Mesothelial cell of epicardium (in vitro differentiated cells): ENCODE measurements around the gene CPA5. TPM values are rescaled to one million over a fixed set of nuclear protein-coding genes. Genes with fewer than 3 reads are reported as not detected.
"Not testable (repeated sequence)": the region's sequence is repeated elsewhere in the genome, so short reads cannot be mapped to it uniquely, and the experiment has no call there.

Experiments used
- DNase-seq, 2 experiments: peaks; one replicate each; pipeline ENCODE4 v3.0.0; 2021; ENCODE audit warnings: low spot score in 2 of 2; ENCODE audit not compliant: unreplicated experiment in 2 of 2
- H3K27ac Mint-ChIP-seq: 2 replicates; pipeline ENCODE4 v1.8.0; 2021; ENCODE audit warnings: mixed read lengths
- H3K27me3 Mint-ChIP-seq: 2 replicates; pipeline ENCODE4 v1.8.0; 2021; ENCODE audit warnings: low read depth, mixed read lengths
- H3K36me3 Mint-ChIP-seq: 2 replicates; pipeline ENCODE4 v1.8.0; 2021; ENCODE audit warnings: mixed read lengths
- H3K4me1 Mint-ChIP-seq: 2 replicates; pipeline ENCODE4 v1.8.0; 2021; ENCODE audit warnings: mixed read lengths
- H3K4me3 Mint-ChIP-seq: 2 replicates; pipeline ENCODE4 v1.8.0; 2021; ENCODE audit warnings: mild to moderate bottlenecking, moderate library complexity, mixed read lengths
- H3K9me3 Mint-ChIP-seq: 2 replicates; pipeline ENCODE4 v1.8.0; 2021; ENCODE audit warnings: mixed read lengths
- total RNA-seq: library from RNA; stranded (reverse); gene quantifications from 3 replicates; pipeline ENCODE4 v1.2.1, GENCODE V29; 2021
- TF ChIP-seq, protein P1 (sequence below): fragments of 200-600 bp; sonication (generic); IDR thresholded peaks from one replicate; pipeline ENCODE4 v1.5.0; 2021; ENCODE audit warnings: antibody characterized with exemption; ENCODE audit not compliant: unreplicated experiment

CPA5 gene
- total RNA-seq, 1 donor from 2014 or later, result not detected

DNA sequence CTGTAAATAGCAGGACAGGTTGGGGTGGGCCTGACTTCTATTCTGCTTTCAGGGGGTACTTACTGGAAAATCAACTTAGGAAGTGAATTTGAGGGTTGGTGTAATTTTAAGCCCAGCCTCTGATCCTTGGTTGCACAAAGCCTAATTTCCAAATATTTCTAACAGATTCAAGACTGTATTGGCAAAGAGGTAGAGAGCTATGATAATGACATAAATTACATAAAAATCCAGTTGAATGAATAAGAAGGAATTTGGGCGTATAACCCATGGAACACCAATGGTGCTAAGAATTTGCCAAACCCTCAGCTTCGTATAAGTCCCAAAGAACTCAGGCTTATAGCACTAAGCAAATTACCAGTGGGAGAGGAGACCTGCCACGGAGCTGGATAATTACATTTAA, 39.7 kb upstream of the CPA5 start:
- Mint-ChIP-seq H3K27ac (no peak overlapping the region), H3K4me1 (peaks cover 19% of the 10 kb centered on the region), H3K27me3 (no peaks in the 10 kb centered on the region), H3K4me3 (no peak overlapping the region), H3K9me3 (peaks cover 7% of the 10 kb centered on the region), H3K36me3 (no peaks in the 10 kb centered on the region)
- TF ChIP-seq, protein P1, sequence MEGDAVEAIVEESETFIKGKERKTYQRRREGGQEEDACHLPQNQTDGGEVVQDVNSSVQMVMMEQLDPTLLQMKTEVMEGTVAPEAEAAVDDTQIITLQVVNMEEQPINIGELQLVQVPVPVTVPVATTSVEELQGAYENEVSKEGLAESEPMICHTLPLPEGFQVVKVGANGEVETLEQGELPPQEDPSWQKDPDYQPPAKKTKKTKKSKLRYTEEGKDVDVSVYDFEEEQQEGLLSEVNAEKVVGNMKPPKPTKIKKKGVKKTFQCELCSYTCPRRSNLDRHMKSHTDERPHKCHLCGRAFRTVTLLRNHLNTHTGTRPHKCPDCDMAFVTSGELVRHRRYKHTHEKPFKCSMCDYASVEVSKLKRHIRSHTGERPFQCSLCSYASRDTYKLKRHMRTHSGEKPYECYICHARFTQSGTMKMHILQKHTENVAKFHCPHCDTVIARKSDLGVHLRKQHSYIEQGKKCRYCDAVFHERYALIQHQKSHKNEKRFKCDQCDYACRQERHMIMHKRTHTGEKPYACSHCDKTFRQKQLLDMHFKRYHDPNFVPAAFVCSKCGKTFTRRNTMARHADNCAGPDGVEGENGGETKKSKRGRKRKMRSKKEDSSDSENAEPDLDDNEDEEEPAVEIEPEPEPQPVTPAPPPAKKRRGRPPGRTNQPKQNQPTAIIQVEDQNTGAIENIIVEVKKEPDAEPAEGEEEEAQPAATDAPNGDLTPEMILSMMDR, result no peak
- no peak for DNase-seq

- H3K4me3 Mint-ChIP-seq, result no peak overlapping the region
- H3K9me3 Mint-ChIP-seq, result peaks cover 6% of the 10 kb centered on the region
- H3K36me3 Mint-ChIP-seq, result no peaks in the 10 kb centered on the region
- DNase-seq, result no peak
- peaks cover 16% of the 10 kb centered on the region for H3K4me1 Mint-ChIP-seq
- TF ChIP-seq, protein P1, result no peak
- H3K27ac Mint-ChIP-seq, result no peak overlapping the region
- H3K27me3 Mint-ChIP-seq, result no peaks in the 10 kb centered on the region
These were observed 39.1 kb upstream of the CPA5 start for GRCh38 chr7:130305433-130306042.

DNA sequence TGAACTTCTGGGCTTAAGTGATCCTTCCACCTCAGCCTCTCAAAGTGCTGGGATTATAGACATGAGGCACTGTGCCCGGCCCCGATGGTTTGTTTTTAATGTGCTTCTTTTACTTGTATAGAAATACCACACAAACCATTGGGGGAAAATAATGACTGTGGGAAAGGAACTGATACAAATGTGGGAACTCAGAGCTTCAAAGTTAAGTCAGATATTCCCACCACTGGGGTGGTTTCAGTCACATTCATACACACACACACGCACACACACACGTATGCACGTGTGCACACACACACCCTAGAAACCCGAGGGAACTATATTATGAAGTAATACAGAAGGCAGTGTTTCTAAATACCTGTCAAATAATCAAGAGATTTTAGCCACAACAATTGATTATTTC, 34.6 kb upstream of the CPA5 start:
- H3K4me1 Mint-ChIP-seq, result peaks cover 4% of the 10 kb centered on the region
- no peaks in the 10 kb centered on the region for H3K27me3 Mint-ChIP-seq
- TF ChIP-seq, protein P1, result no peak
- H3K27ac Mint-ChIP-seq, result no peak overlapping the region
- H3K9me3 Mint-ChIP-seq, result peaks cover 9% of the 10 kb centered on the region
- H3K4me3 Mint-ChIP-seq, result no peak overlapping the region
- peaks cover 8% of the 10 kb centered on the region for H3K36me3 Mint-ChIP-seq
- no peak for DNase-seq

DNA sequence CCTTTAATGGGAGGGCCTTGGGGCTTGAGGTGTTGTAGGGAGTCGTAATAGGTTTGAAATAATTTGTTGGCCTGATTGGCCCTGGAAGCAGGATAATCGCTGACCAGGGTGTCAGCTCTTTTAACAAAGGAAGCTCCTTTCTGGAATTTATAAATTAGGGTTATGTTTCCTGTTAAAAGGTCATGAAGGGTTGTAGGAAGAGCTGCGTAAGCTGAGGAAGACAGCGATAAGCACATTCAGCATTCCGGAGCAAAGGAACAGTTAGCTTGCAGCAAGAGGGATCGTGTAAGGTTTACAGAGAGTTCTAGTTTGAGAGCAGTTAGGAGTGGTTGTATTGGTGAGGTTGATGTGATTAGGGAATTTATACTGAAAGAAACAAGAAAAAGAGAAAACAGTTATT, 30.3 kb upstream of the CPA5 start:
- Mint-ChIP-seq H3K27me3 (no peaks in the 10 kb centered on the region), H3K4me1 (peaks cover 4% of the 10 kb centered on the region), H3K27ac (no peak overlapping the region), H3K9me3 (peaks cover 9% of the 10 kb centered on the region), H3K36me3 (peaks cover 8% of the 10 kb centered on the region), H3K4me3 (no peak overlapping the region)
- TF ChIP-seq, protein P1, result no peak
- no peak for DNase-seq

DNA sequence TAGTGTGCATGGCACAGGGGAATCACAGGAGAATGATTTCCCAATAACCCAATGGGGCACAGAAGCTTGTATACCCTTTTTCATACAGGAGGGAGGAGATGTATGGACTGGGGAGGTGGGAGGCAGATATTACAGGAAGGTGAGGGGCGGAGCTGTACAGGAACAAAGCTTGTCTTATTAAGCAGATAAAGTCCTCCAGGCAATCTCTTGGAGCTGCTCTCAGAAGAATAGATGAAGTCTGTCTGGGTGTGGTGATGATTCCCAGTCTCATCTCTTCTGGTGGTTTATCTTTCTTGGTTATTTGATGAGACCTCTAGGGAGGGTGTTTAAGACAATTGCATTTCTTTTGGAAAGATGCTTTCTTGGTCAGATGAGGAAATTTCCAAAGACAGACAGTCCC, 25.1 kb upstream of the CPA5 start:
- Mint-ChIP-seq H3K4me3 (no peak overlapping the region), H3K4me1 (peaks cover 28% of the 10 kb centered on the region), H3K27me3 (no peaks in the 10 kb centered on the region), H3K27ac (peak overlapping the region; percentile 28), H3K36me3 (peaks cover 2% of the 10 kb centered on the region), H3K9me3 (no peaks in the 10 kb centered on the region)
- TF ChIP-seq, protein P1, result no peak
- DNase-seq, result no peak

- H3K27me3 Mint-ChIP-seq, DNase-seq, H3K4me3 Mint-ChIP-seq, H3K27ac Mint-ChIP-seq, H3K9me3 Mint-ChIP-seq, H3K36me3 Mint-ChIP-seq: not testable (repeated sequence)
- H3K4me1 Mint-ChIP-seq, result peaks cover 29% of the 10 kb centered on the region
These were observed 22.9 kb upstream of the CPA5 start for GRCh38 chr7:130321542-130322229.
